Stimulated activated CD8-positive, alpha-beta memory T cell treated with anti-CD3 and anti-CD28 coated beads, Interleukin-7, amount 100 ng/mL, for 4 hours (primary cell): ENCODE measurements around the gene CRKL.
"Not testable (repeated sequence)": the region's sequence is repeated elsewhere in the genome, so short reads cannot be mapped to it uniquely, and the experiment has no call there.

Experiments
- DNase-seq, 2 donors: peaks; one replicate each; pipeline ENCODE4 v3.0.0-alpha.2; 2020; ENCODE audit warnings: low read depth in 2 of 2

The CRKL gene

DNA sequence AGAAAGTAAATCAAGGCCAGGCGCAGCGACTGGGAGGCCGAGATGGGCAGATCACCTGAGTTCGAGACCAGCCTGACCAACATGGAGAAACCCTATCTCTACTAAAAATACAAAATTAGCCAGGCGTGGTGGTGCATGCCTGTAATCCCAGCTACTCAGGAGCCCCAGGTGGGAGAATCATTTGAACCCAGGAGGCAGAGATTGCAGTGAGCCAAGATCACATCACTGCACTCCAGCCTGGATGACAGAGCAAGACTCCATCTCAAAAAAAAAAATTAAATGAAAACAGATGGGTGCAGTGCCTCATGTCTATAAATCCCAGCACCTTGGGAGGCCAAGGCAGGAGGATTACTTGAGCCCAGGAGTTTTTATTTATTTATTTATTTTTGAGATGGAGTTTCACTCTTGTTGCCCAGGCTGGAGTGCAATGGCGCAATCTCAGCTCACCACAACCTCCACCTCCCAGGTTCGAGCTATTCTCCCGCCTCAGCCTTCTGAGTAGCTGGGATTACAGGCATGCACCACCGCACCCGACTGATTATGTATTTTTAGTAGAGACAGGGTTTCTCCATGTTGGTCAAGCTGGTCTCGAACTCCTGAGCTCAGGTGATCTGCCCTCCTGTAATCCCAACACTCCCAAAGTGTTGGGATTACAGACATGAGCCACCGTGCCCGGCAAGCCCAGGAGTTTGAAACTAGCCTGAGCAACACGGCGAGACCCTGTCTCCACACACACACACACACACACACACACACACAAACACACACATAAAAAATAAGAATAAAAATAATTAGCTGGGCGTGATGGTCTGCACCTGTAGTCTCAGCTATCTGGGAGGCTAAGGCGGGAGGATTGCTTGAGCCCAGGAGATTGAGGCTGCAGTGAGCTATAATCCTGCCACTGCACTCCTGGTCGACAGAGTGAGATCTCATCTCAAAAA is 15.8 kb upstream of the CRKL start:
- not testable (repeated sequence) for DNase-seq

GRCh38 chr22:20903093-20903492 is 14.1 kb upstream of the CRKL start:
- no peak for DNase-seq

DNA sequence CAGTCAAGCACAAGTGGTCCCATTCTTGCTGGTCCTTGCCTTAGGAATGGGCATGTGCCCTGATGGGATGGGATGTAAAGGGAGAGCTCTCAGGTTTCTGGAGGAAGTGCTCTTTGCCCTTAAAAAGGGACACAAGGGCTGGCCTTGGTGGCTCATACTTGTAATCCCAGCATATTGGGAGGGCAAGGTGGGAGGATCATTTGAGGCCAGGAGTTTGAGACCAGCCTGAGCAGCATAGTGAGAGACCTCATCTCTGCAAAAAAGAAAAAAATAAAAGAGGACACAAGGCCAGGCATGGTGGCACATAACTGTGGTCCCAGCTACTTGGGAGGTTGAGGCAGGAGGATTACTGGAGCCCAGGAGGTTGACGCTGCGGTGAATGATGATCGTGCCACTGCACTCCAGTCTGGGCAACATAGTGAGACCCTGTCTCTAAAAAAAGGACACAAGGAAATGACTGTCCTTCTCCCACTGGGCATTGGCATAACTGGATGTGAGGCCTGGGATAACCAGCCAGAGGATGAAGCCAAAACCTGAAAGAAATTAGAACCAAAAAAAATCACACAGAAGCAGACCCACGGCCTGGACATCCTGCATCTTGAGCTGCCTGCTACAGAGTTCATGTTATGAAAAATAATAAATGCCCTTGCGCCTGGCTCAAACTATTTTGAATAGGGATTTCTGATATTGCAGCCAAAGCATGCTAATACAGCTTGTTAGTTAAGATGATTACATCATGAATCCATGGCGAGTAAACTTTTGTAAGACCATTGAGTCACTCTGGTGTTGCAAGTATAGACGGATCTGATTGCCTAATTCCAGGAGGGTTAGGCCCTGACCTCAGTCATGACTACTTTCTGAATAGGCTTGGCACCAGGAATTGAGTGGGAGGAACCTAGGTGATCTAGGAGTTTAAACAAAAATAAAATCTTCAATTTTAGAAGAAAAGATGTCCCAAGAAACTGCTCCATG is 12.9 kb upstream of the CRKL start:
- no peak for DNase-seq

DNA sequence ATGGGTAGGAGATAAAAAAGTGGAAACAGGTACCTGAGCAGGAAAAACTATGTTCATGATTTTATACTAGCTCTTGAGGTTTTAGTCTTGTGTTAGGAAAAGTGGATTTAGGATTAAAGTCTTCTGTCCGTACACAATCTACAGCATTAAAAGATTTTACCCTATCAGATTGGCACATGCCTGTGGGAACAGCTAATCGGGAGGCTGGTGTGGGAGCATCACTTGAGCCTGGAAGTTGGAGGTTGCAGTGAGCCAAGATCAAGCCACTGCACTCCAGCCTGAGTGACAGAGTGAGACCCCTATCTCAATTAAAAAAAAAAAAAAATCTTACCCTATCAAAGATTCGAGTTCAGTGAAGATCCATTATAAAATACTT is 12.2 kb upstream of the CRKL start:
- DNase-seq, result no peak

DNA sequence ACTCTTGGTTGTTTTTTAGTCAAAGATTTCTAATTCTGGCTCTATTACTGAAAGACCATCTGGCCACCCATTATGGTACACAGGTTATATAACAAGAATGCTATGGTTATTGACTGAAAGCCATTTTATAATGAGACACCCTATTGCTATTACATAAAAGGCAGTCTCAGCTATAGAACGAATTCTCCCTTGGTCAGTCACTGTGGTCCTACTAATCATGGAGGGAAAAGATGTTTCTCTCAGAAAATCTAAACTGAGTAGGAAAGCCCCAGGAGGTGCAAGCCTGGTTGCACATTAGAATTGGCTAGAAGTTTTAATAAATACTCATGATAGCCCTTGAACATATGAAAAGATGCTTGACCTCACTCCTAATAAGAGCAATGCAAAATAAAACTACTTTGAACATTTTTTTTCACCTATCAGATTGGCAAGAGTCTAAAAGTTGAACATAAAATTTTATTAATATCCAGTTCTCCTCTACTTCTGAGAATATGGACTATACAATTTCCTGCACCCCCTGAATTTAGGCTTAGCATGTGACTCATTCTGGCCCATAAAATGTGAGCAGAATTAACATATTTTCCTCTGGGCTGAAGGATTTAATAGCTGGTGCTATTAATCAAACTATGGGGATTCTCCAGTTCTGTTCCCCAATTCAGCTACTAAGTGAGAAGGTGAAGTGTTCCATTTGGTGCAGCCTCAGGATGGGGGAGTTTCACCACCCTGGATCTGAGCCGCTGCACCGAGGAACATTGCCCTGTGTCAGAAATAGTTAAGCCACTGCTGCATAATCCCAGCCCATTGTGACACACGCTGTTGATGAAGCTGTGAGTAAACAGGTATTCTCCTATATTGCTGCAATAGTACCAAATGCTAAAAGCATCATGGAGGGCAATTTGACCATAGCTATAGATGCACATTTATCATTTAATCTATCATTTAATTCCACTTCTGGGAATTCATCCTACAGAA is 11.5 kb upstream of the CRKL start:
- DNase-seq, result no peak

DNA sequence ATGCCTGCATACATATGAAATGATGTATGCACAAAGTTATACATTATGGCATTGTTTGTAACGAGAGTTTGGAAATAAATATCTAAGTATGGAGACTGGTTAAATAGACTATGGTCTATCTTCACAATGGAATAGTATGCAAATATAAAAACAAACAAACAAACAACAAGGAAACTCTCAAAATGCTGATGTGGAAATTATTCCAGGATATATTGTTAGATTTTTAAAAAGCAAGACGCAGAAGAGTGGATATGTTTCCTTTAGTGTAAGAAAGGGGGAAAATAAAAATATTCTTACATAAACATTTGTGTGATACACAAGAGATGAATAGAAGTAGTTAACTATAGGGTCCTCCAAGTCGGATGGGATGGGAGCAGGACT is 10.8 kb upstream of the CRKL start:
- no peak for DNase-seq

GRCh38 chr22:20908717-20909116 is 8.5 kb upstream of the CRKL start:
- not testable (repeated sequence) for DNase-seq

- DNase-seq, result no peak
These were observed 7.5 kb upstream of the CRKL start for GRCh38 chr22:20909543-20910303.

DNA sequence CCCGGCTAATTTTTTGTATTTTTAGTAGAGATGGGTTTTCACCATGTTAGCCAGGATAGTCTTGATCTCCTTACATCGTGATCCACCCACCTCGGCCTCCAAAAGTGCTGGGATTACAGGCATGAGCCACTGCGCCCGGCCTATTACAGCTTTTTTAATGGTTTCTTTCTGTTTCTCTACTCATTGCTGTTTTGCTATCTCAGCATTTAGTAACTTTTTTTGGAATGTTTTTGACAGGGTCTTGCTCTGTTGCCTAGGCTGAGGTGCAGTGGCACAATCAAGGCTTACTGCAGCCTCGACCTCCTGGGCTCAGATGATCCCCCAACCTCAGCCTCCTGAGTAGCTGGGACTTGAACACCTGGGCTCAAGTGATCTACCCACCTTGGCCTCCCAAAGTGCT is 4.7 kb upstream of the CRKL start:
- DNase-seq, result no peak

GRCh38 chr22:20918663-20919218 is 1.5 kb downstream of the CRKL start:
- DNase-seq, result no peak

- DNase-seq, result no peak
These were observed 2.5 kb downstream of the CRKL start for GRCh38 chr22:20919718-20920117.

DNA sequence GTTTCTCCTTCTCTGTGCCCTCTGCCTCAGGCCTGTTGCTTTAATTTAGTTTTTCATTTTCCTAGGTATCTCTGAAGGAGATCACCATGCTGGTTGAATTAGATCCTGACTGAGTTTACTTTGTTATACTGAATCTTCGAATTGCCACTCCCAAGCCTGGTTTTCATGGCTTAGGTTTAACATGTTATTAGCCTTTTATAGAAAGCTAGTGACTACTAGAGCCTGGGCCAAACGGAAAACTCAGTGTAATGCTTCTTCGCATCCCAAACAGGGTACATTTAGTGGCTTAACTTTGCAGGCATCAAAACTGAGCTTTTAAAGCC is 3.6 kb downstream of the CRKL start:
- no peak for DNase-seq

DNA sequence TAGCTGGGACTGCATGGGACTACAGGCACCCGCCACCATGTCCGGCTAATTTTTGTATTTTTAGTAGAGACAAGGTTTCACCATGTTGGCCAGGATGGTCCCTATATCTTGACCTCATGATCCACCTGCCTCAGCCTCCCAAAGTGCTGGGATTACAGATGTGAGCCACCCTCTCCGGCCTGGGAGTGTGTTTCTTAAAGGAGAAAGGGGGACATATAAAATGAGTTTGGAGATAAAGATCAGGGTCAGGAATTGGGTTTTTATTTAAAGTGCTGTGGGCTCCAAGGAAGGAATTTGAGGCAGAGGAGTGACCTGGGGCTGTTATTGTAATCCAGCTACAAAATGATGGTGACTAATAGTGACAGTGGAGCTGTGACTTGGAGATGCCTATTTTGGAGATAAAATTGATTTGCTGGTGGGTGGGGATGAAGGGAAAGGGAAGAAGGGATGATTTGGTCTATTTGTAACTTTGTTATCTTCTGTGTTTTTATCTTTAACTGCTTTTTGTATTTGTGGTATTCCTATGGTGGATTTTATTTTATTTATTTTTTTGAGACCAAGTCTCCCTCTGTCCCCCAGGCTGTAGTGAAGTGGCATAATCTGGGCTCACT is 5.0 kb downstream of the CRKL start:
- DNase-seq, result no peak

DNA sequence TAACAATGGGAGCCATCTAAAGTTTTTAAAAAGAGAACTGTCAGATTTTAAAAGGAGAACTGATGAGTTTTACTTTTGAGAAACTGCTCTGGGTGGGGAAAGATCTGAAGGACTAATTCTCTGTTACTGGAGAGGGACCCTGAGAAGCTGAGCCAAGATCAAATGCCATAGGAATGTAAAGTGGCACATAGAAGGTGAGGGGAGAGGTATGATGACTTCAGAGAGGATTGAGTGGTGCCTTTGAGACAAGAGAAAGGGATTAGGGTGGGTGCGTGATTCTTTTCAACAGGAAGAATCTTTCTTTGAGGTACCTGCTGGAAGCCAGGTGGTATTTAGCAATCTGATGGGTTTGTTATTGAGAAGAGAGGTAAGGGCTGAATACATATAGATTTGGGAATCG is 9.0 kb downstream of the CRKL start:
- DNase-seq, result no peak

- DNase-seq, result no peak
These were observed 10.8 kb downstream of the CRKL start for GRCh38 chr22:20927940-20928572.

GRCh38 chr22:20928573-20928967 is 11.4 kb downstream of the CRKL start:
- no peak for DNase-seq

DNA sequence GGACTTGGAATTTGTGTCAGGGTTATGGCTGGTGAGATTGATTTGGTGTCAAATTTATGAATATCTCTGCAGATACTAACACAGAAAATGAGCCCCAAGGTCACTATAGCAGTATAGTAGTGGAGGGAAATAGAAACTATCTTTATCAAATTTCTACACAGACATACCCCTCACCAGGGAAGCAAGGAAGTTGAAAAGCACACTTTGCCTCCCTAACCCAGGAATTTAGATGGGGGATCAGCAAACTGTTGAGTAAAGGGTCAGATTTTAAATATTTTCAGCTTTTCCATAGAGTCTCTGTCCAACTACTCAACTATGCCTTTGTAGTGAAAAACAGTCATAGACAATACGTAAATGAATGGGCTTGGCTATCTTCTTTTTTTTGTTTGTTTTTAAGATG is 12.8 kb downstream of the CRKL start:
- DNase-seq, result no peak

GRCh38 chr22:20930435-20930834 is 13.2 kb downstream of the CRKL start:
- DNase-seq, result not testable (repeated sequence)

DNA sequence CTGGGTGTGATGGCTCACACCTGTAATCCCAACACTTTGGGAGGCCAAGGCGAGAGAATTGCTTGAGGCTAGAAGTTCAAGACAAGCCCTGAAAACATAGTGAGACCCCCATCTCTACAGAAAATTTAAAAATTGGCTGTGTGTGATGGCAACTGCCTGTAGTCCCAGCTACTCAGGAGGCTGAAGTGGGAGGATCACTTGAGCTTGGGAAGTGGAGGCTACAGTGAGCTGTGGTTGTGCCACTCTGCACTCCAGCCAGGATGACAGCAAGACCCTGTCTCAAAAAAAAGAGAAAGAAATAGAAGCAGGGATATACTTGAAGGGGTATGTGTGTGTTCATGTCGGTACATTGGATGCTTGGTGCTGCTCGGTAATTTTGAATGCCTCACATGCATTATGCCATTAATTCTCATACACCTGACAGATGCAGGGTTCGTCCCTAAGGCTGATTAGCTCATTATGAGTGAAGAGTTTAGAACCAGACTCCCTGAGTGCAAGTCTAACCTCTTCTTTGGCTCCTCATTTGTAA is 14.0 kb downstream of the CRKL start:
- DNase-seq, result no peak
